Activated CD8-positive, alpha-beta memory T cell treated with anti-CD3 and anti-CD28 coated beads, Interleukin-2, amount 50 U/mL, for 24 hours (primary cell): ENCODE measurements around the gene CA5A.
A peak's percentile ranks its signal among the peaks of the same experiment; 100 is the strongest.

Experiments
- DNase-seq: peaks from one replicate; pipeline ENCODE4 v3.0.0-alpha.2; 2020; ENCODE audit errors: extremely low read depth

CA5A gene

DNA sequence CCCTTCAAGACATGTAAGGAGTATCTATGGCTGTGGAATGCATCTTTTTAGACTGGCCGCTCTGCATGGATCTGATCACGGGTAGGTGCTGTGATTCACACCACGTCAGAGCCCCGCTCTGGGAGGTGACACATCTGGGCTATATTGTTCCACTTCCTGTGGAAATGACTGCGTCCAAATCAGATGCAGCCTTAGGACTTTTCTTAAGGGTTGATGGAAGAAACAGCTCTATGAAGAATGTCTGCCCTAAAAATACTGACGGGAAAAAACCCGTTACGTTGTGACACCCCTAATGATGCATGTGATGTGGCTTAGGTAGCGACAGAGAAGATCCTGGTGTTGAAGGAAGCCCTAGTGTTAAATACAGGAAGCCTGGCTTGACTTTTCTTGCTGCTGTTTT, 27.1 kb upstream of the CA5A start:
- DNase-seq: no peak

GRCh38 chr16:87961623-87962022, 25.3 kb upstream of the CA5A start:
- DNase-seq: no peak

DNA sequence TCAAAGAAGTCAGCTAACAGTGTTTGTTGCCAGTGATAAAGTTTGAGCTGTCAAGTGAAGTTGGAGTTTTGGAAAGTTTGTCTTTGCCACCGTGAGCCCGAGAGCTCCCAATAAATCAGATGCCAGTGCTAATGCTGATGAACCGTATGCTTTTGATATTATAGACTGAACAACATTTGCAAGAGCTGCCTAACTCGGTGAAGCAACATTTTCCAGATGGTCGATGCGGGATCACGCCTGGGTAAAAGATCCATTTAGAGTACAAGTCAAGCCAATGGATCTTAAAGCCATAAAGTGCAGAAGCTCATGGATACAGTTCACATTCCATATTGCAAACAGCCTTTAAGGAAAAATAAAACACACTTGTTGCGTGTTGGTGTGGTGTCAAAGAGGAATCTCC, 24.5 kb upstream of the CA5A start:
- DNase-seq: no peak

GRCh38 chr16:87960296-87960695, 24.0 kb upstream of the CA5A start:
- DNase-seq: no peak

- no peak for DNase-seq
These were observed 23.2 kb upstream of the CA5A start for GRCh38 chr16:87959391-87959990.

DNA sequence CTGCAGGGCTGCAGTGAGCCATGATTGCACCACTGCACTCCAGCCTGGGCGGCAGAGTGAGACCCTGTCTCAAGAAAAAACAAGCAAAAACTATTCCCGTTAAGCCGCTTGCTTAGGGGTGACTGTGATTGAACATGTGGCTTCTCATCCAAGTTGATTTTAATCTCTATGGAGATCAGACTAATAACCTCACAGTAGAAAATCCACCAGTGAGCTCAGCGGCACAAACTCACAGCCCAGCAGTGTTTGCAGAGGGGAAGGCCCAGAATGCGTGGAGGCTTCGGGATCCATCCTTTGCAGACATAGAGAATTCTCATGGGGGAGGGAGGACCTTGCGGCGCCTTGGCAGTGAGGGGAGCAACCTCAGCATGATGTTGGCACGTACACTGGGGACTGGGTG, 22.3 kb upstream of the CA5A start:
- DNase-seq: no peak

GRCh38 chr16:87957296-87958094, 21.2 kb upstream of the CA5A start:
- no peak for DNase-seq

DNA sequence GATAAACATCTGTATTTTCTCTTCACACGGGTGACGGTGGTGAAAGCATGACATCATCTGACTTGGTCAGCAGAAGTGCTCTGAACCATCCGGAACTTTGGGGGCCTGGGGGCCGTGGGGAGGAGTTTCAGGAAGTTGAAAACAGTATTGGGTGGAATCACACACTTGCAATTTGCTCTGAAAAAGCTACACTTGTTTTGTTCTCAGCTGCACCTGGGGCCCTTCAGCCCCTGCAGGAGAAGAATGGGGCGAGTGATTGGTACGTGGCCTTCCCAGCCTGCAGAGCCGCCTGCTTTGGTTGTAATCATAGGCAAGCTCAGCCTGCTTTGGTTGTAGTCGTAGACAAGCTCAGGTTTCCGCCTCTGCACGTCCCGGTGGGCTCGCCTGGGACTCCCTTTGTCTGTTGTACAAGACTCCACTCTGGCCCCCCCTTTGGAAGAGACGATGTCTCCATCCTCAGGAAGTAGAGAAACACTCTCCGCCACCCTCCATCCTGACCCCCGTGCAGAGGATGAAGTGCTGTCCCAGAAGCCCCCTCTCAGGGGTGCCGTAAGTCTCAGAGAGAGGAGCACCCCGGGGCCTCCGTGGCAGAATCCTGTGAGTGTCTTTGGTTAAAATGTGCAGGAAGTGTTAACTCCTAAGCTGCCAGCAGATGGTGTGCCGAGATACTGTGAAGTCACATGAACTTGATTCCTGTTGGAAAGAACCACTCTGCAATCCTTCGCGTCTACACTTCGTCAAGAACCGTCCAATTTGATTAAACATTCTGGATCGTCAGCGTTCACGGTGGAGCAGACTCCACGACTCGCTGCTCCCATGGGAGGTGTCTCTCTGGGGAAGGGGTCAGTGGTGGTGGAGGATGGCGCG, 20.3 kb upstream of the CA5A start:
- peak; percentile 69 for DNase-seq

- DNase-seq: no peak
These were observed 19.7 kb upstream of the CA5A start for GRCh38 chr16:87956098-87956364.

- no peak for DNase-seq
These were observed 19.2 kb upstream of the CA5A start for GRCh38 chr16:87955302-87956097.

DNA sequence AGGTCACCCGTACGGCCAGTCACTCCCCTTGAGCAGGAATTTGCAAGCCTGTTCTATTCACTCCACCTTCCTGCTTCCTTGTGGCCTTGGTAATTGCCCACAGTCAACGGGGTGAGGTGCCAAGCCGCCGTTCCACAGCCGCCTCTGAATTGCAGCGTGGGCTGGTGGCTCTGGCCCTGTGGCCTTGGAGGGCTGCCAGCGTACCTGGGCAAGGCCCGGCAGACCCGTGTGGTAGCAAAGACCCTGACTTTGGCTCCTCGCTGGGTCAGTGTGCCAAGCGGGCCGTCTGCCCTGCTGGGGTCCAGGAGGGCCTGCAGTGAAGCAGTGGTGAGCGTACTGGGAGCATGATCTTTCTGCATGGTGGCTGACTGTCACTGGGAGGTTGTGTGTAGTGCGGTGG, 18.5 kb upstream of the CA5A start:
- no peak for DNase-seq

DNA sequence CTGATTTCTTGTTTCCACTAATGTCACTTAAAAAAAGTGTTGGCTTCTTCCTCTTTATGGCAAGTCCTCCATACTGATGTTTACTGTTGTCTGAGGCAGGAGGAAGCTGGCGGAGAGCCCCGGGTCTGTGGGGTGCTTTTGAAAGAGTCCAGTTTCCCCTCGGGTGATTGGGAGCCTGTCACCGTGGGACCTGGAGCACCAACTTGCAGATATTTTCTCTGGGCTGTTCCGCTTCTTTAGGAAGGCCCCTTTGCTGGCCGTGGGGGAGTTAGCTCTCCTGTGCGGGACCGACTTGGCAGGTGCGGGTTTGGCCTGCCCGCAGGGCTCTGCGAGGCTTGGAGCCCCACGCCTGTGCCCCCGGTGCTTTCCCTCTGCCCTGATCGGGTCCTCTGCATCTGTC, 18.0 kb upstream of the CA5A start:
- DNase-seq: no peak

DNA sequence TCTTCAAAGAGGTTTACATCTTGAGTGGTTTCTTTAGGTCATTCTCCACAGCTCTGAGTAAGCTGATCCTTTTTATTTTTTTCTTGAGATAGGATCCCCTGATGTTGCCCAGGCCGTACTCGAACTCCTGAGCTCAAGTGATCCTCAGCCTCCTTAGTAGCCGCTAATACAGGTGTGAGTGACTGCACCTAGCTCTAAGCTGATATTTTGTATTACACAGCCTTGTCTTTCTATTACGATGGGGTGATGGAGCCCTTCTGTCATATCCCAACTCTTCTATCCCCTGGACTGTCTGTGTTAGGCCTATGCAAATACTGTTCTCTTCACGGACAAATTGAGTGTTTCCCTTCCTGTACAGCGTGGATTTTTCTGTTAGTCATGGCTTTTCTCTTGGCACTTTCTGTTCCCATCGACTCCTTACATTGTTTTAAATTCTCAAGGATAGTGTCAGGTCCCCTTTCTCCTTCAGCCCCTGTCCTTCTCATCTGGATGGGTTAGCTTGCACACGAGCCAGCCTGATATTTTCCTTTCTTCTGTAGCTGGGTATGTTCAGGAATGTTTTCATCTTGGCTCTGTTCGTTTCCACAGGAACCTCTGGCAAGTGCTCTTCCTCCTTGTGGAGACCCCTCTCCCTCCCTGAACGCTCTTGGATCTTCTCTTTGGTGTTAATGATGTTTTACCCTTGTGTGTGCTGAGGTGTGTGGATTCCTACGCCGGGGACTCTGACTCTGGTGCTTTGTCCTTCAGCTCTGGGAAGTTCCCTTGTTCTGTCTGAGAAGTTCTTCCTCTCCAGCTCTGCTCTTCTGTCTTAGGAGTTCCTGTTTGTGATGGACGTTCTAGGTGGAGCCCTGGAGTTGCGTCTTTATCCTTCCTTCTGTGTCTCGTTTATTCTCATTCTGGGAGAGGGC, 17.2 kb upstream of the CA5A start:
- no peak for DNase-seq

DNA sequence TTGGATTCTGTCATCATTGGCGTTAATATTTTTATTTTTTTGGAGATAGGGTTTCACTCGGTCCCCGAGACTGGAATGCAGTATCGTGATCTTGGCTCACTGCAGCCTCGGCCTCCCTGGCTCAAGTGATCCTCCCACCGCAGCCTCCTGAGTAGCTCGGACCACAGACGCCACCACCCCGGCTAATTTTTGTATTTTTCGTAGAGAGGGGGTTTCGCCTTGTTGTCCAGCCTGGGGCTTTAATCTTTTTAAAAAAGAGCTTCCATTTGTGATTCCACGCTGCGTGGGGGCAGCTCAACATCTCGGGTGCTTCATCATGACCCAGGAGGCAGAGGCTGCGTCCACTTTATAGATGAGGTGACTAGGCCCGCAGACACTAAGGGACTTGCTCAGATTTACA, 16.4 kb upstream of the CA5A start:
- no peak for DNase-seq

DNA sequence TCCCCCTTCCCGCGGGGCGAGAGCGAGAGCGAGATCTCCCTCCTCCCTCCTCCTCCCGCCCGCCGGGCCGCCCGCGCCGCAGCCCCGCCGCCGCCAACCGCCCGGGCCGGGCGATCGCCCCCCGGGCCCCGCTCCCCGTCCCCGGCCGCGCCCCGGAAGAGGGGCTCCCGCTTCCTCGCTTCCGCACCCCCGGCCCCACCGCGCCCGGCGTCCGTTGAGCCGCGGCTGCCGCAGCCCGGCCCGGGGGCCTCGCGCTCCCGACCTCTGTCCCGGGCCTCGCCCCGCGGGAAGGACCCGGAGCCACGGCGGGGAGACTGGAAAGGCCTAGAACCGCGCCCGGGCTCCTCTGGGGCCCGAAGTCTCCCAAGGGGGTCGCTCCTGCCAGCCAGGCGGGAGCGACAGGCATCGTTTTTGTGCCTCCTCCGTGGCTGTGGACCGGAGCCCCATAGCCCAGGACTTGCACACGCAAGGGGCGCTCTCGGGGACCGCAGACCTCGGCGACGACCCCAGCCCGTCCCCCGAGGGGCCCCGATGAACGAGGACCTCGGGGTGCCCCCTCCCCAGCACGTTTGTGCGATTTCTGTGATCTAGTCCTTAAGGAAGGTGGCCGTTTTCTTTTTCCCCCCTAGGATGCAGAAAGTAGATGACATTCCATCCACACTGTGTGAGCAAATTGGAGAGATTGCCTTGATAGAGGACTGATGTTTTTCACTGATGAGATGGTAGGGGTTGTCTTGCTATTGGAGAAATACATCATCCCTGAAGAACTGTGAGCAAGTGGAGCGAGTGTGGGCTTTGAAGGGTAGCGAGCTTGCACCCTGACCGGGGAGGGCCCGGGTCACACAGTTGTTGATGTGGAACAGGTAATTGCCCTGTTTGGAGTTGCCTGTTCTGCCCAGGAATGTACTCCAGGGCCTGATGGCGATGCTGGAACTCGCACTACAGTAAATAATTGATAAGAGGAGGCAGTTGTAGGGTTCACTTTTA, 15.5 kb upstream of the CA5A start:
- no peak for DNase-seq

DNA sequence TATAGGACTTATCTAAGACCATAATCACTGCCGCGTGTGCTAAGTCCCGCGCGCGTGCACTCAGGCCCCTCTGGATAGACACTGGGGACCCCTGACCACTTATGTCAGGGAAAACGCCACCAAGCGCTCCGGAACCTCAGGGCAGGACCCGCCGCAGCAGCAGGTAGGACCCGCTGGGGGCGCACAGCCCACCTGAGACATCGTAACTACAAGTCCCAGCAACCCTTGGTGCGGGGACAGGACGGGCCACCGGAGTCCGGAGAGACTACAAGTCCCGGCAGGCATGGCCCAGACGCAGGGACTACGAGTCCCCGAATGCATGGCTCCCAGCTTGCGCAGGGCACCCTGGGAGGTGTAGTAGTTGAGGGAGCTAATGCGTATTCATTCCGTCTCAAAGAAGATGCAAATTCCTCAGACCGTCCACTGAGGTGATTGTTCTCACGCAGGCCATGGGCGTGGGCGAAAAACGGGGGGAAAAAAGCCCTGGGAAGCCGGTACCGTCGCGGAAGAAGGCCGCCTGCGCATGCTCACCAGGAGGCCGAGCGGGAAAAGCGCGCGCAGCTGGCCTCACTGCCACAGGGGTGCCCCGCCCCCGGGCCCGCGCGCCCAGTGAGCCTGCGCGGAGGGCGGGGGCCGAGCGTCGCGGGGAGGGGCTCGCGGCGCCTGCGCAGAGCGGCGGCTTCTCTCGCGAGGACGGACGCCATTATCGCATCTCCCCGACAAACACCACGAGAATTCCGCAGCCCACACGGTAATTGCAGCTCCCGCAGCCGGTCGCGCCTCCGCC, 14.6 kb upstream of the CA5A start, which contains the start of gene BANP:
BANP (plus strand) TSS at position 670 of the 787 bp plus-strand sequence. CDS start 23,682 bp downstream, outside the sequence.
- peak; percentile 95 for DNase-seq

DNA sequence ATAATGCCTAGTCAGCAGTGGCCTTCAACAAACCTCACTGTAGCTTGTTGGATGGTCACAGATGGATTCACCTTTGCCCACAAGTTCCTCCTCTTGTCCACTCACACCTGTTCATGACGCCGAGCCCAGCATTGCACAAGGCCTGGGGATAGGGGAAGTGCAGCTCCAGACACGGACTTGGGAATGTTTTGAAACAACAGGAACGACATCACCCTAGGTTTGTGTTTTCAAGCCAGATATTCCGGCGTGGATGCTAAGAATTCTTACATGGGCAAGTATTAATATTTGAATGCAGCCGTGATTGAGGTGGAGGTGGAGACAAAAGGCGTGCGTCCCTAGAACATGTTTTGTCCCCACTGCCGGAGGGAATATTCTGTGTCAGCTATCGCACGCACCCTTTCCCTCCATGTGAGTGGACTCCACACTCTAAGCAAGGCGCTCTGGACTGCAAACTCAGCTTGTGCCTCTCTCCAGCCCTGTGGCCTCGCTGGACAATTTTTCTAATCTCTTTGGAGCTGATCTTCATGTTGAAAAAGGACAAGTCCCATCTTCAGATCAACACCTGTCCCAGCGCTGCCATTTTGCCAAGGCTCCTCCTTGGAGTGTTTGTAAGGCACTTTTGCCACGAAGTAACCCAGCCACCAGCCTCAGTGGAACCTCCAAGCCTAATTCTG, 12.9 kb upstream of the CA5A start:
- no peak for DNase-seq

GRCh38 chr16:87948735-87949070, 12.4 kb upstream of the CA5A start:
- no peak for DNase-seq
